ENCODE data around the gene ZNHIT3.

GRCh38 chr17:36542755-36543154 is 56.3 kb downstream of the ZNHIT3 start:
- TF ChIP-seq CTCF (conservative IDR thresholded peaks at IDR 0.05; ENCODE audit: low read depth in 2 of 2) (no peak), REST (IDR thresholded peaks at IDR 0.05; ENCODE audit: unreplicated experiment) (no peak), EZH2 (IDR thresholded peaks at IDR 0.05; ENCODE audit: low read depth, unreplicated experiment) (no peak), CREB1 (CRISPR knock-in tag; IDR thresholded peaks at IDR 0.05; ENCODE audit: low read depth) (no peak), POLR2AphosphoS5 (IDR thresholded peaks at IDR 0.05; ENCODE audit: low read depth) (no peak), ZNF114 (CRISPR knock-in tag; IDR thresholded peaks at IDR 0.05) (no peak), ZNF331 (CRISPR knock-in tag; IDR thresholded peaks at IDR 0.05; ENCODE audit: low read depth) (no peak), EZH2phosphoT487 (IDR thresholded peaks at IDR 0.05; ENCODE audit: unreplicated experiment) (no peak)
